CD4-positive, alpha-beta T cell treated with Interleukin-2 at 100 ng/mL for 4 hours (primary cell): ENCODE data around the gene PCAT7.

Experiments
- DNase-seq: peaks from one replicate; pipeline ENCODE4 v3.0.0-alpha.2; 2020; ENCODE audit warnings: low spot score

The PCAT7 gene

DNA sequence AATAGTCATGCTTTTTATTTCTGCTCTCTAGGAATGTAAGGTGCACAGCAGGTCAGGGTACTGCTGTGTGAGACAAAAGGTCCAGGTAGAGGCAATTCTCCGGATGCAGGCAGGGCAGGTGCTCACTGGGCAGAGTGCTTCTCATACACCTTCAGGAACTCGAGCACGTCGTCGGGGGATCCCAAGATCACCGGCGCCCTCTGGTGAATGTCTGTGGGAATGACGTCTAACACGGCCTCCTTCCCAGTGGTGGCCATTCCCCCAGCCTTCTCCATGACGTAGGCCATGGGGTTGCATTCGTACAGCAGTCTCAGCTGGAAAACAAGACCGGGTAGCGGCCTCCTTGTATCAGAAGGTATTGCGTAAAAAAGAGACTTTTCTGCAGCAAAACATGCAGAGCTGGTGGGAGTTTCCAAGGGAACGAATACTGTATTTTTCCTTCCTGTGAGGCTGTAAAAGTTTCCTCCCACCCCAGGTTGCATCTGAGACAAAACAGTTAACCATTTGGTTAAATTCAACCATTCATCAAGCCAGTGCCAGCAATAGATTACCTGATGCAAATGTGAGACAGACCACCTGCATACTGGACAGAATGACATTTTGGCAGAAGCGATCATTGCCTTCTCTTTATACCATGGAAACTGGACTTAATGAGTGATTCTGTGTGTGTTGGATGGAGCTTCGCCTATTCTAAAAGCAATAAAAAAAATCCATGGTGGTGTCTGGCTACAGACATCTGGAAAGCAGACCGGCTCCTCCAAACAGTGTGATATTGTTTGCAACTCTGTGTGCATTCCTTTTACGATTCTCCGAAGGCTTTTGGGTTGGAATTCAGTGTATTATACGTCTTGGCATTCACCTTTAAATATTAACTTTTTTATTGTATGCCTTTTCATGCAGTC is 48.6 kb downstream of the PCAT7 start:
- DNase-seq, result peak; percentile 58

DNA sequence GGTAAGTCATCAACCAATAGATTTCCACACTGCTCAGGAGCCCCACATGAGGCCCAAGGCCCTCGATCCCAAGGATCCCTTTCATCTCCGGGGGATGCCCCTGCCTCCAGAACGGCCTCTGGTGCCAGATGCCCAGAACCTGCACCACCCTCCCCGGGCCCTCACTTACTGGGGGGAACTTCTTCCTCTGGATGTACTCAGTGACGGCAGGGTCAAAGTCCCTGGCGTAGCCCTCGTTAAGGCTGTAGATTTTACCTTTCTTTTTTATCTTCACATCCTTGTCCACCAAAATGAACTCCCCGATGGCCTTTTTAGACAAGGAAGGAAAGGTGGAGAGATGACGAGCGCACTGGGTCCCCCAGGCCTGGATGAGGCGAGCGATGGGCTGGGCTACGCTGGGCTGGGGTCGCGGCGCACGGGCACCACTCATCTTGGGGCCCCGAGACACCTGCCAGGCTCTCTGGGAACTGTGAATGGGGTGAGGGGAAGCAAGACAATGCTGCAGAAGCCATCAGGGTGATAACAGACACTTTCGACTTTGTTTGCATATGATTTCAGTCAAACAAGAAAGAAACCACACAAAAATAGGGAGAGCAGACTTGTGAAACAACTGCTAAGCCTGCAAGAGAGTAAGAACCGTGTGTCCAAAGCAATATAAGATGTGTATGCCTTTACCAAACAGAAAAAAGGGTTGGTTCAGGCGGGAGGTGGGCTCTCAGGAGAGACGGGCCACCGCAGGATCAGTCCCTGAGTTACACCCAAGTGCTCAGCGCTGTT is 52.0 kb downstream of the PCAT7 start:
- DNase-seq, result no peak

DNA sequence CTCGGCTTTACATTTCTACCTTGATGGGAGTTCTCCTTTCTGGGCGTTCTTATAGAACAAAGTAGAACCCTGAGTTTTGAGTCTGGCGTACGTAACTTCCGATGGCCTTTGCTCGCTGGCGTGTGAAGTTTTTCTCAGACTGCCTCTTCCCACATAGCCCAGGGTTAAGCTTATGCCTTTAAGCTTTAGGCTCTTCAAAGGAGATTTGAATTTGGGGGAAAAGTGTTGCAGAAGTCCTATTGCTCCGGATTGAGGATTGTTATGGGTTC is 52.5 kb downstream of the PCAT7 start:
- no peak for DNase-seq

DNA sequence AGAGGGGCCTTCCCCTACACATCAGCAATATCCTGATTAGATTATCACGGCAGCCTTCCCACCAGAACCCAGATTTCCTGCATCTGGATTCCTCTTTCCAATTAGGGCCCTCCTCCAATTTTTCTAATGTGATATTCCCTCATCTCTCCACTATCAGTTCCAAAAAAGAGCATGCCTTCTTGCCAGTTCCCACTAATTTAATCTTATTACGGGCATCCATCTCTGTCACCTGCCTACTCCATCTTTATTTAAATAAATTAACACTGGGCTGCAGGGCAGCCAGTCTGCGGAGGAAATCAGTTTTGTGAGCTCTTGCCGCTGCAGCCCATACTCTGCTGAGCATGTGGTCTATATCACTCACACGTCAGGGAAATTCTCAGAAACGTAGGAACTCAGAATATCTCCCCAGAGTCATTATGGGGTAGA is 55.3 kb downstream of the PCAT7 start:
- no peak for DNase-seq

DNA sequence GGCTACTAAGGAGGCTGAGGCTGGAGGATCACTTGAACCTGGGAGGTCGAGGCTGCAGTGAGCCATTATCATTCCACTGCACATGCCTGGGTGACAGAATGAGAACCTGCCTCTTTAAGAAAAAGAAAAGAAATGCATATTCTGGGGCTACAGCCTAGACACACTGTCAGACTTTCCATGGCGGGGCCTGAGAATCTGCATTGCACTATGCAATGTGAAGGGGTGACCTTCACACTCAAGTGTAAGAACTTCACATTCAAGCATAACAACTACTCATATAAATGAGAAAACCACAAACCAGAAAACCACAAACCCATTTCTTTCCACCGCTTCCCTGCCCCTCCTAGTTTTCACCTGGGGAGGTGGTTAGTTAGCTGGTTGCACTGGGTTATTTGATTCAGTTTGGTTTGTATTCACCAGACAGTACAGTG is 56.8 kb downstream of the PCAT7 start:
- DNase-seq, result no peak

DNA sequence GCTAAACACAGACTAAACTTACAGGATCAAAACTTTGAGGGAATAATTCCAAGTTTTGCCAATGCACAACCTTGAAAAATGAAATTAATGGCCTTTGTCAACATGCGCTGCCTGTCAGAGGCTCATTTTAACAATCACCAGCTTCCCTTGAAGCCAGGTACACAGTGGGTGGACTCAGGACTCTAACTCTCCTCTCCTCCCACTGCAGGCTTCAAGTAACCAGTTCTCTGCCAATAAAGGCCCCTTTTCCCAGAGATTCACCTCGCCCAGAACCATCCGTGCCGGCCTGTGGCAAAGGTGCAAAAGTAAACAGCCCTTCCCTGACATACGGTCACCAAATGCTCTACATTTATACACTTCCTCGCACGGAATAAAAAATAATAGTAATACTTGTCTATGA is 57.2 kb downstream of the PCAT7 start:
- DNase-seq, result no peak

DNA sequence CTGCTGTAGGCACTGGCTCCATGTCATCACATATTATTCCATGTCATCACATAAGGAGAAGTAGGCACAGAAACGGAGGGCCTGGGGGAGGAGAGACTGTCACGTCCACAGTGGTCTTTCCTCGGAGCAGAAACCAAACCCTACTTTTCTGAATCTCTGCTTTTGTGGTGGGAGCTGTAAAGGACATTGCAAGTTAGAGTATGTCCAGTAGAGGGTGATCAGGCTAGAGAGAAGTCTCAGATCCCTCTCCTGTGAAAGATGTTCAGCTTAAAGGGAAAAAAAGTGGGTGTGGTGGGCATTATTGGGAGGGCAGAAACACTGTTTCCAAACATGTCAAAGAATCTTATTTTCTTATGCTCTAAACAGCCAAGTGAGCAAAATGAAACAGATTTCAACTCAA is 58.1 kb downstream of the PCAT7 start:
- DNase-seq, result no peak

DNA sequence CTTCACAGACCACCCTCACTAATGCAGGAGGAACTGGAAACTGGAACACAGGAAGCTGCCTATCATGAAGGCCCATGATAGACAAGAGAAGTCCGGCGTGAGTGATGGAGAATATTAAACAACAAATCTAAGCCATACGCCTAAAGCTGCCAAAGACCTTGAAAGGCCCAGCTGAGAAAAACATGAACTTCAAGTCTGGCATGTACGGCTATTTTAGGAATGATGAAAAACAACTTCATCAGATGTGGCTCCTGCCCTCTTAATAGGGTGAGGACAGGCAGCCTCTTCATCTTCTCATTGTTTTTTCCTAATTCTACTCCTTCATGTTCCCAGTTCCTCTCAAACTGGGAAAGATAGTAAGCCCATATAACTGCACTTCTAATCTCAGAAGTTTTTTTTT is 64.1 kb downstream of the PCAT7 start:
- DNase-seq, result no peak
